Stimulated activated CD4-positive, alpha-beta T cell treated with anti-CD3 and anti-CD28 coated beads, Interleukin-2, amount 100 ng/mL, for 48 hours (primary cell): ENCODE data around the gene PLEKHO1.

ENCODE experiments used
- DNase-seq, 2 donors: peaks; one replicate each; pipeline ENCODE4 v3.0.0-alpha.2; 2020

The PLEKHO1 gene

DNA sequence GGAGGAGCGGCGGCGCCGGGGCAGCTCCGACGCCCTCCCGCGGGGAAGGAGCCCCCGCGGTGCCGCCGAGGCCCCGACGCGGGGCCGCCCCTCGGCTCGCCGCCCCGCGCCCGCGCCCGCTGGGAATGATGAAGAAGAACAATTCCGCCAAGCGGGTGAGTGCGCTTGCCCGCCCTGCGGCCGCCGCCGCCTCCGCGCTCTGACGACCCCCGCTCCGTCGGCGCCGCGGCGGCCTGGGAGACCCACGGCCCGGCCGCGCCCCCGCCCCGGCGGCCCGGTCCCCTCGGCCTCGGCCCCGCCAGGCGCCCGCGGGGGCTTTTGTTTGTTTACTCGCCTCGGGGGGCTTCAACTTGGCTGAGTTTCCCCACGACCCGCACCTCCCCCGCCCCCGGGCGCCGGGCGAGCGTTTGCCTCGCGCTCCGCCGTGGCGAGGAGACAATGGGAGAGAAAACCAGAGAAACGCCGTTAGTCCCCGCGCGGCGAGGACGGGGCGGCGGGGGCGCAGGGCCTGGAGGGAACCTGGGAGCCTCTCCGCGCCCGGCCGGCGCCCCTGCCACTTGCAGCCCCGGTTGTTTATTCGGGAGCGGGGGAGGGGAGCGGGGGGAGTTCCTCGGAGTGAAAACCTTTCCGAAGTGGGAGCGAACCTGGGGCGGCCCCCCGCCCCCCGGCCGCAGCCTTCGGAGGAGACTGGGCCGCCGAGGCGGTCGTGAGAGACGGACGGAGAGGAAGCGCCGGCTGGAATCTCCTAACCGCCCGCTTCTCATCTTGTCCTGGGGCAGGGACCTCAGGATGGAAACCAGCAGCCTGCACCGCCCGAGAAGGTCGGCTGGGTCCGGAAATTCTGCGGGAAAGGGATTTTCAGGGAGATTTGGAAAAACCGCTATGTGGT, 661 bp downstream of the PLEKHO1 start:
- no peak for DNase-seq

GRCh38 chr1:150151291-150152181, 1.8 kb downstream of the PLEKHO1 start:
- peak in 1 of 2 donors; percentile 42 for DNase-seq

GRCh38 chr1:150152182-150152536, 2.4 kb downstream of the PLEKHO1 start:
- DNase-seq: no peak

DNA sequence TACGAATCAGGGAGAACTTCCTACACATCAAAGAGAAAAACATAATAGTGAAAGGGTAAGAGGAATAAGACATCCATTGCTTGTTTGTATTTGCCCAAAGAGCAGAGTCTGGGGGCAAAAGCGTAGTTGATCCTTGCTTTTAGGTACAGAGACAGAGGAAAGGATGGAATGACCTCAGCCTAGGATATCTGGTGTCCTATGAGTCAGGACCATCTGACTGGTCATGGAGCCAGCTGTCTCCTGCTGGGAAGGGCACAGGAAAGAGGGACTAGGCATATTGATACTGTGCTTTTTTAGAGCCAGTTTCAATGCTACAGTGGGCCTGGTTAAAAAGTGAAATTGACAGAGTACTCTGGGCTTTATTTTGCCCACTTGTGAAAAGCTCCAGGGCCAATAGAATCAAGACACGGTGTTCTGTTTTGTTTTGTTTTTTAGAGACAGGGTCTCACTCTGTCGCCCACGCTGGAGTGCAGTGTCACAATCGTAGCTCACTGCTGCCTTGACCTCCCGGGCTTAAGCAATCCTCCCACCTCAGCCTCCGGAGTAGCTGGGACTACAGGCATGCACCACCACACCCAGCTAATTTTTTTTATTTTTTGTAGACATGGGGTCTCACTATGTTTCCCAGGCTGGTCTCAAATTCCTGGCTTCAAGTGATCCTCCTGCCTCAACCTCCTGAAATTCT, 3.2 kb downstream of the PLEKHO1 start:
- DNase-seq: no peak

GRCh38 chr1:150154143-150154542, 4.4 kb downstream of the PLEKHO1 start:
- no peak for DNase-seq

GRCh38 chr1:150155413-150156071, 5.8 kb downstream of the PLEKHO1 start:
- DNase-seq: no peak

- DNase-seq: no peak
These were observed 7.3 kb downstream of the PLEKHO1 start for GRCh38 chr1:150156868-150157603.

GRCh38 chr1:150159550-150159949, 9.8 kb downstream of the PLEKHO1 start:
- no peak for DNase-seq

GRCh38 chr1:150160964-150161621, 11.4 kb downstream of the PLEKHO1 start:
- DNase-seq: no peak

DNA sequence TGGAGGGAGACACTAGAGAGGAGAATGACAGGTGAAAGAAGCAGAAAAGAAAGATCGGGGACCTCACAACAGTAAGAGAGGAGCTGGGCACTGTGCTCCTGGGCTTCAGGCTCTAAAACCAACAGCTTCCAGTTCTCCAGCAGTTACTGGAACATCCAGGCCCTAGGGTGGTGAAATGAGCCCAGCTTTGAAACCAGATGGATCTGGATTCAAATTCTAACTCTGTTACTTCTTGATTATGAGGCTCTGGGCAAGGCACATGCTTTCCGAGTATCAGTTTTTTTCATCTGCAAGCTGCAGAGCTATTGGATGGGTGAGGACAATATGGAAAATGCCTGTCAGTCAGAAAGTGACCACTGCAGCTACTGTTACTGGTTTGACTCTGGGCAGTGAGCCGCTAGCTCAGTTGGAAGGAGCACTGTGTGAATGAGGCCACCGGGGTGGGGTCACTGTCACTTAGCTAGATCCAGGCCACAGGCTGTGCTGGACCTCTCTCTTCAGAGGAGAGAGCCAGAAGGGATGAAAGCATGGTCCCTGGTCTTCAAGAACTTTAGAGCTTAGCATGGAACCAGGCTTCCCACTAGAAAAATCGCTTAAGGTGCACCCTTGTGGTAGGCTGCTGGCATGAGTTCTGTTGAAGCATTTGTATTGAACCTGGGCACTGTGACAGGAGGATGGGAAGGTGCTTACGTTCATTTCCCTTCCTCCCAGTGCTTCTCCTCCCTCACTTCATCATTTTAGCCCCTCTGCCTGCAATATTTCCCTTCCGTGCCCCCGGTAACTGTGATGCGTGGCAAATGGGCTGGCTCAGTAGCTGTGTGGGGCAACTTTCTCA, 12.2 kb downstream of the PLEKHO1 start:
- DNase-seq: no peak

DNA sequence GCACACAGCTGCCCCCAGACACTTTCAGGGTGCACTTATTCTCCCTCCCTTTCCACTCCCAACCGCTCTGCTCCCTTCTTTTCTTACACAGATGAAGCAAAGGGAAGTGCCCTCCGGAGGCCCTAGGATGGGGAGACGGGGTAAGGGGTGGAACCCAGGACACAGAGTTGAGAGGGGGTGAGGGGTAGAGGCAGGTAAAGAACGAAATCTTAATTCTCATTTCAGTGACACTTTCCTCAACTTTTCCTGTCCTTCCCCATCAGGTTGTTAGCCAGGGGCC, 12.8 kb downstream of the PLEKHO1 start:
- DNase-seq: no peak

DNA sequence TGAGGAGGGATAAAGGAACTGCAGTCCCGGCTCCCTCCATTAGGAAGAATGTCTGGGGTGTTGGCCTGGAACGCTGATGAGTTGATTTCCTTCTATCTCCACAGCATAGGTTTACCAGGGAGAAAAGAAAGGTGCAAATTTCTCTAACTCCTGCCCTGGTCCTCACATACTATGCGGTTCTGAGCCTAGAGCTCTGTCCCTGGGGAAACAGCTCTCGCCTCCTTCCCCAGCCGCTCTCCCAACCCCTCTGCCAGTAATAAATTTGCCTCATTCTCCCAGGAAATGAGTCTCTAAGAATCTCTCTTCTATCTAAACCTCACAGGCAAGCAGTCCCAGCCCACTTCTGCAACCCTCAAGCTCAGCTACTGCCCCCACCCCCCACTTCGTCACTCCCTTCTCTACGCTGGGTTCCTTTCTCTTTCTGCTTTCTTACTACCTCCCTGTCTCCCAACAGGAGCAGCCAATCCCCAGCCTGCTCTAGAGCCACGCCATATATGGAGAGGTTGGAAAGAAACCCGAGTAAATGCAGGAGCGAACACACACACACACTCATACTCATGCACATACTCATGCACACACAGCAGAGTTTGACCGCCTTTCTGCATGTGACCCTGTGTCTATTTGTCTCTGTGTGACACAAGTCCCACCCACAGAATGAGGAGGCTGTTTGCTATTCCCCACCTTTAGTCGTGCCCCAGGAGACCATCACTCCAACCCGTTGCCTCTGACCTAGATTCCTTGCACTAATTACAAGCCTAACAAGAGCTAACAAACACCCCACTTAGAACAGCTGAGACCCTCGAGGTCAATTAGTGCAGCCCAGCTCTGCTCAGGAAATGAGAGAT, 13.4 kb downstream of the PLEKHO1 start:
- DNase-seq: no peak

- no peak for DNase-seq
These were observed 14.5 kb downstream of the PLEKHO1 start for GRCh38 chr1:150164224-150164623.

- no peak for DNase-seq
These were observed 15.1 kb downstream of the PLEKHO1 start for GRCh38 chr1:150164779-150165178.

GRCh38 chr1:150165622-150166612, 16.2 kb downstream of the PLEKHO1 start:
- peak in 1 of 2 donors; percentile 39 for DNase-seq

GRCh38 chr1:150168960-150169601, 19.4 kb downstream of the PLEKHO1 start:
- DNase-seq: peak in 1 of 2 donors; percentile 51

DNA sequence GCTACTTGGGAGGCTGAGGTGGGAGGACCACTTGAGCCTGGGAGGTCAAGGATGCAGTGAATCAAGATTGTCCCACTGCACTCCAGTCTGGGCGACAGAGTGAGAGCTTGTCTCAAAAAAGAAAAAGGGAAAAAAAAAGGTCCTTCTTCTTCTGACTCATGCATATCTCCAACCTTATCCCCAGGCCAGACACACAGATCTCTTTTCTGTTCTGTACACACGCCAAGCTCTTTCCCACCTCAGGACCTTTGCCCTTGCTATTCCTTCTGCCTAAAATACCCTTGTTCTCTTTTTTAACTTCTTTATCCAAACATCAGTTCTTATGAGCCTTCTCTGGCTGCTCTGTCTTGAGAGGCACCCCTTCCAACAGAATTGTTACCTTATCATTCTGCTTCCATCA, 22.1 kb downstream of the PLEKHO1 start:
- no peak for DNase-seq

- no peak for DNase-seq
These were observed 23.4 kb downstream of the PLEKHO1 start for GRCh38 chr1:150173141-150173585.
